ENCODE data around the gene CIPC.

The CIPC gene

DNA sequence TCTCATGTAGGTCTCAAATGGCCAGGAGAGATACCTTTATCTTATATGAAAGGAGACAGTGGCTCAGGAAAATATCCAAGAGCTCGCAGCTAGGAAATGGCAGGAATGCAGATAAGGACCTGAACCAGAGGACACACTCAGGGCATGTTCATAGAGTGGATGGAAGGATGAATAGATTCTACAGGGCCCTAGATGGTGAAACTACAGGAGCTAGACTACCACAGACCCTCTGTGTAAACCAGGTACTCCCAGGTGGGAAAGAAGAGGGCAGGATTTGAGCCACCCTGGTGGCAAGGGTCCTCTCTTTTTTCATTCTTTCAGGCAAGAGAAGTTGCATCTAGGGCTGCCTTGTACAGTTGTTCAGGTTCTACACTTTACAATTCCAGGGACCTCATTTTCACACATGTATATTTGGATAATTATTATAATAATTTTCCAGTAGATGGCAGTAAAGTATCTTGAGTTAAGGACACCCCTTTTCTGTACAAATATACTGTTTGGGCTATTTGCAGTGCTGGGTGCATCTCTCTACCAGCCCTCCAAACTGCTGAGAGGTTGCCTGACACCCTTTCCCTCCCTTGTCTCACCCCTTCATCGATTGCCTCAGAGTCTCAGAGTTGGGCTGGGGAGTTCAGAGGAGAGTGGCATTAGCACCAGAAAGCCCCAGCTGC lies 54.0 kb downstream of the CIPC start:
- Histone ChIP-seq H3K27me3 (ENCODE audit: insufficient read depth, low read length, poor library complexity) (no peaks in the 10 kb centered on the region), H3K4me1 (ENCODE audit: control insufficient read depth, low read depth, low read length) (no peaks in the 10 kb centered on the region), H3K18ac (ENCODE audit: low read length) (no peak overlapping the region), H2BK120ac (ENCODE audit: low read depth, low read length) (no peak overlapping the region), H3K4ac (ENCODE audit: low read depth, low read length) (no peak overlapping the region), H2BK15ac (replicated peaks; ENCODE audit: low read depth) (no peak overlapping the region), H4K5ac (ENCODE audit: low read length) (no peak overlapping the region), H3K4me3 (ENCODE audit: low read length) (no peak overlapping the region), H4K8ac (ENCODE audit: low read depth, low read length) (no peak overlapping the region), H3K4me2 (ENCODE audit: low read length) (no peak overlapping the region), H3K23ac (ENCODE audit: low read length) (no peak overlapping the region), H3K79me2 (ENCODE audit: control insufficient read depth, insufficient read depth, low read length) (no peaks in the 10 kb centered on the region), H3K9ac (ENCODE audit: low read length) (no peak overlapping the region), H2BK5ac (ENCODE audit: low read length) (no peak overlapping the region), H2AK5ac (ENCODE audit: low read length) (no peak overlapping the region), H3K56ac (ENCODE audit: low read length) (no peak overlapping the region), H3K79me1 (ENCODE audit: low read length) (no peaks in the 10 kb centered on the region), H3K27ac (ENCODE audit: low read depth, low read length) (no peak overlapping the region), H3K36me3 (ENCODE audit: control insufficient read depth, insufficient read depth, low read length) (no peaks in the 10 kb centered on the region)
- WGBS (ENCODE audit: extremely low coverage, insufficient coverage, low lambda C conversion rate) = no CpG with 5 or more reads among the region's 2 CpGs
- no peak for DNase-seq

DNA sequence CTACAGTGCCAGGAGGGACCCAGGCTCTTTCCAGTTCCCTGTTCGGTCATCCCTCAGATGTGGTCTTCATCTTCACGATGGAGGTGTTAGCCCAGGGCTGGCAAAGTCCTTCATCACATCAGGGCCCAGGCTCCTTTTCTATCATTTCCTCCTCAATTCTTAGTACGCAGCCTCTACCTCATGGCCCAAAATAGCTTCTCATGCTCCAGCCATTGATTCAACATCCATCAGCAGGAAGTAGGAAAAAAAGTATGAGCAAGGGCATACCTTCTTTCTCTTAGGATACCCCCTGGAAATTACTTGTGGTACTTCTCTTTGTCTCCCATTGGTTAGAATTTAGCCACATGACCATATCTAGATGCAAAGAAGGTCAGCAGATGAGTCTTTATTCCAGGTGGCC lies 55.7 kb downstream of the CIPC start:
- no peak for DNase-seq
- H2BK120ac ChIP-seq (ENCODE audit: low read depth, low read length) = no peak overlapping the region
- H3K27ac ChIP-seq (ENCODE audit: low read depth, low read length) = no peak overlapping the region
- peaks cover 3% of the 10 kb centered on the region for H3K4me1 ChIP-seq (ENCODE audit: control insufficient read depth, low read depth, low read length)
- H3K56ac ChIP-seq (ENCODE audit: low read length) = no peak overlapping the region
- H3K23ac ChIP-seq (ENCODE audit: low read length) = no peak overlapping the region
- no peak overlapping the region for H3K4me3 ChIP-seq (ENCODE audit: low read length)
- no peaks in the 10 kb centered on the region for H3K79me1 ChIP-seq (ENCODE audit: low read length)
- H3K9ac ChIP-seq (ENCODE audit: low read length) = no peak overlapping the region
- no peak overlapping the region for H4K5ac ChIP-seq (ENCODE audit: low read length)
- no peak overlapping the region for H2BK15ac ChIP-seq (replicated peaks; ENCODE audit: low read depth)
- no peak overlapping the region for H3K18ac ChIP-seq (ENCODE audit: low read length)
- no peak overlapping the region for H2BK5ac ChIP-seq (ENCODE audit: low read length)
- no peak overlapping the region for H3K4me2 ChIP-seq (ENCODE audit: low read length)
- no peaks in the 10 kb centered on the region for H3K79me2 ChIP-seq (ENCODE audit: control insufficient read depth, insufficient read depth, low read length)
- H2AK5ac ChIP-seq (ENCODE audit: low read length) = no peak overlapping the region
- no CpG with 5 or more reads among the region's 3 CpGs for WGBS (ENCODE audit: extremely low coverage, insufficient coverage, low lambda C conversion rate)
- H3K27me3 ChIP-seq (ENCODE audit: insufficient read depth, low read length, poor library complexity) = no peaks in the 10 kb centered on the region
- no peak overlapping the region for H4K8ac ChIP-seq (ENCODE audit: low read depth, low read length)
- H3K36me3 ChIP-seq (ENCODE audit: control insufficient read depth, insufficient read depth, low read length) = no peaks in the 10 kb centered on the region
- no peak overlapping the region for H3K4ac ChIP-seq (ENCODE audit: low read depth, low read length)

DNA sequence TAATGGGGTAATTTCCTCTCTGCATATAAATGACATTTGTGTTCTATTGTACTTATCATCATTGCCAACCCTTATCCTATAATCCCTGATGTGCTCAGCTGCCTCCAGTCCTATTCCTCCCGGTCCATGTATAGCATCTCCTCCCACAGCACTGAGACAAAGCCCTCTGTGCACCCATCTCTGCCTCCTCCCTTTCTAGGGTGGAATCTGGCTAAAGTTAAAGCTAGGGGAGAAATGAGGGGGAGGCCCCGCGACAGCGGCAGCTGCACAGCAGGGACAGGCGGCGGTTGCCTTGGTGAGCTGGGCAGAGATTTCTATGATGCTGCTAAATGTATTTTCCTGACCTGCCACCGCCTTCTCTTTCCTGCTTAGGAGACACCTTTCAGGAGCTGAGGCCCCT lies 56.4 kb downstream of the CIPC start:
- Histone ChIP-seq H2BK5ac (ENCODE audit: low read length) (no peak overlapping the region), H3K4me3 (ENCODE audit: low read length) (no peak overlapping the region), H4K8ac (ENCODE audit: low read depth, low read length) (no peak overlapping the region), H2AK5ac (ENCODE audit: low read length) (no peak overlapping the region), H3K4me2 (ENCODE audit: low read length) (no peak overlapping the region), H3K56ac (ENCODE audit: low read length) (no peak overlapping the region), H2BK15ac (replicated peaks; ENCODE audit: low read depth) (no peak overlapping the region), H3K4ac (ENCODE audit: low read depth, low read length) (no peak overlapping the region), H3K4me1 (ENCODE audit: control insufficient read depth, low read depth, low read length) (peaks cover 3% of the 10 kb centered on the region), H3K18ac (ENCODE audit: low read length) (no peak overlapping the region), H3K79me2 (ENCODE audit: control insufficient read depth, insufficient read depth, low read length) (no peaks in the 10 kb centered on the region), H3K36me3 (ENCODE audit: control insufficient read depth, insufficient read depth, low read length) (no peaks in the 10 kb centered on the region), H3K27ac (ENCODE audit: low read depth, low read length) (no peak overlapping the region), H3K27me3 (ENCODE audit: insufficient read depth, low read length, poor library complexity) (no peaks in the 10 kb centered on the region), H4K5ac (ENCODE audit: low read length) (no peak overlapping the region), H2BK120ac (ENCODE audit: low read depth, low read length) (no peak overlapping the region), H3K23ac (ENCODE audit: low read length) (no peak overlapping the region), H3K9ac (ENCODE audit: low read length) (no peak overlapping the region), H3K79me1 (ENCODE audit: low read length) (no peaks in the 10 kb centered on the region)
- WGBS (ENCODE audit: extremely low coverage, insufficient coverage, low lambda C conversion rate) = no CpG with 5 or more reads among the region's 7 CpGs
- DNase-seq = no peak

DNA sequence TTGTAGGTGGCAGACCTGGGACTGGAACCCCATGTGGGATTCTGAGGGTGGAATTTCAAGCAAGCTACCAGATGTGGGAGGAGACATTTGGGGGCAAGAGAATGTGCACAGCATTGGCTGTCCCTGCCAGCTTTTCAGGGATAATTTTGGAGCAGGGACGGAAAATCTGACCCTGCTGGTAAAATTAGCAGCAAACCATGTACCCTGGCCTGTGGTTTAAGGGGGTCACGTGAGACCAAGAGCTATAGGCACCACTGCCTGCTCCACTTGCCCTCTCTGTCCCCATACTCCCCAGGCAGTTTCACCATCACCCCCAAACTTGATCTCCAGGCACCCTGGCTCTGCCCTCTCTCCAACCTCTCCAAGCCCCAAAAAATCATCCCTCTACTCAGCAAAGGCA lies 57.0 kb downstream of the CIPC start:
- no peak for DNase-seq
- H3K79me2 ChIP-seq (ENCODE audit: control insufficient read depth, insufficient read depth, low read length) = no peaks in the 10 kb centered on the region
- no peak overlapping the region for H4K5ac ChIP-seq (ENCODE audit: low read length)
- no CpG with 5 or more reads among the region's 2 CpGs for WGBS (ENCODE audit: extremely low coverage, insufficient coverage, low lambda C conversion rate)
- no peaks in the 10 kb centered on the region for H3K36me3 ChIP-seq (ENCODE audit: control insufficient read depth, insufficient read depth, low read length)
- no peaks in the 10 kb centered on the region for H3K79me1 ChIP-seq (ENCODE audit: low read length)
- no peaks in the 10 kb centered on the region for H3K27me3 ChIP-seq (ENCODE audit: insufficient read depth, low read length, poor library complexity)
- no peak overlapping the region for H3K4me2 ChIP-seq (ENCODE audit: low read length)
- no peak overlapping the region for H2BK120ac ChIP-seq (ENCODE audit: low read depth, low read length)
- H4K8ac ChIP-seq (ENCODE audit: low read depth, low read length) = no peak overlapping the region
- no peak overlapping the region for H2BK15ac ChIP-seq (replicated peaks; ENCODE audit: low read depth)
- H2BK5ac ChIP-seq (ENCODE audit: low read length) = no peak overlapping the region
- H3K23ac ChIP-seq (ENCODE audit: low read length) = no peak overlapping the region
- H3K56ac ChIP-seq (ENCODE audit: low read length) = no peak overlapping the region
- peaks cover 3% of the 10 kb centered on the region for H3K4me1 ChIP-seq (ENCODE audit: control insufficient read depth, low read depth, low read length)
- H3K18ac ChIP-seq (ENCODE audit: low read length) = no peak overlapping the region
- no peak overlapping the region for H3K4me3 ChIP-seq (ENCODE audit: low read length)
- H3K27ac ChIP-seq (ENCODE audit: low read depth, low read length) = no peak overlapping the region
- no peak overlapping the region for H3K4ac ChIP-seq (ENCODE audit: low read depth, low read length)
- no peak overlapping the region for H2AK5ac ChIP-seq (ENCODE audit: low read length)
- H3K9ac ChIP-seq (ENCODE audit: low read length) = no peak overlapping the region

DNA sequence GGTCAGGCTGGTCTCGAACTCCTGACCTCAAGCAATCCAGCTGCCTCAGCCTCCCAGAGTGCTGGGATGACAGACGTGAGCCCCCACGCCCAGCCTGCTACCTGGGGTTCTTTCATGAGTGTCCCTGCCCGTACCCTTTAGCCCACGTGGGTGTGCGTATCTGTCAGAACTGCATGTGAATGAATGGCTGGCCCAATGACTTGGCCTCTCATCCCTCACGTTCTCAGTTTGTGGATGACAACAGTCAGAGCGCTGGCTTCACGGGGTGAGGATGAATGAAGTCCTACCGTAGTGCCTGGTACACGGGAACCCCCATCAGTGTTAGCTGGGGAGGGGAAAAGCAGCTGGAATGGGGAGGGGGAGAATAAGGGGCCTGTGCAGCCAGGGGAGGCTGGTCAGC lies 59.7 kb downstream of the CIPC start:
- no peaks in the 10 kb centered on the region for H3K36me3 ChIP-seq (ENCODE audit: control insufficient read depth, insufficient read depth, low read length)
- H3K23ac ChIP-seq (ENCODE audit: low read length) = no peak overlapping the region
- H3K79me1 ChIP-seq (ENCODE audit: low read length) = no peaks in the 10 kb centered on the region
- WGBS (ENCODE audit: extremely low coverage, insufficient coverage, low lambda C conversion rate) = no CpG with 5 or more reads among the region's 11 CpGs
- no peak overlapping the region for H2BK120ac ChIP-seq (ENCODE audit: low read depth, low read length)
- no peak overlapping the region for H2AK5ac ChIP-seq (ENCODE audit: low read length)
- no peak overlapping the region for H3K4me3 ChIP-seq (ENCODE audit: low read length)
- no peak overlapping the region for H4K5ac ChIP-seq (ENCODE audit: low read length)
- H2BK15ac ChIP-seq (replicated peaks; ENCODE audit: low read depth) = no peak overlapping the region
- H3K27me3 ChIP-seq (ENCODE audit: insufficient read depth, low read length, poor library complexity) = no peaks in the 10 kb centered on the region
- H3K4me2 ChIP-seq (ENCODE audit: low read length) = no peak overlapping the region
- H3K18ac ChIP-seq (ENCODE audit: low read length) = no peak overlapping the region
- no peak overlapping the region for H4K8ac ChIP-seq (ENCODE audit: low read depth, low read length)
- no peak overlapping the region for H3K9ac ChIP-seq (ENCODE audit: low read length)
- peaks cover 3% of the 10 kb centered on the region for H3K4me1 ChIP-seq (ENCODE audit: control insufficient read depth, low read depth, low read length)
- H3K79me2 ChIP-seq (ENCODE audit: control insufficient read depth, insufficient read depth, low read length) = no peaks in the 10 kb centered on the region
- no peak overlapping the region for H3K27ac ChIP-seq (ENCODE audit: low read depth, low read length)
- no peak overlapping the region for H3K4ac ChIP-seq (ENCODE audit: low read depth, low read length)
- no peak overlapping the region for H2BK5ac ChIP-seq (ENCODE audit: low read length)
- no peak overlapping the region for H3K56ac ChIP-seq (ENCODE audit: low read length)
- no peak for DNase-seq

Measured in mesendoderm (in vitro differentiated cells).